GM13977 (cell line): ENCODE data around the gene IFNL3.

Experiments
- DNase-seq: peaks from one replicate; pipeline ENCODE4 v3.0.0; 2012; ENCODE audit warnings: low spot score
- in situ Hi-C: fragments of 300-500 bp; cut with MboI; formaldehyde crosslinking; loops from one replicate; pipeline ENCODE4 v1.12.0; 2022; ENCODE audit warnings: low sequenced_read_pairs, low pct_unique_long_range_greater_than_20kb, mixed read lengths, inconsistent platforms; ENCODE audit not compliant: unreplicated experiment
- TF ChIP-seq, protein P1 (sequence below): IDR thresholded peaks from 2 replicates; pipeline ENCODE4 v1.5.1; 2012; ENCODE audit warnings: mild to moderate bottlenecking, control low read depth; ENCODE audit not compliant: insufficient read depth; ENCODE audit errors: extremely low read depth, missing control alignments

IFNL3 gene

DNA sequence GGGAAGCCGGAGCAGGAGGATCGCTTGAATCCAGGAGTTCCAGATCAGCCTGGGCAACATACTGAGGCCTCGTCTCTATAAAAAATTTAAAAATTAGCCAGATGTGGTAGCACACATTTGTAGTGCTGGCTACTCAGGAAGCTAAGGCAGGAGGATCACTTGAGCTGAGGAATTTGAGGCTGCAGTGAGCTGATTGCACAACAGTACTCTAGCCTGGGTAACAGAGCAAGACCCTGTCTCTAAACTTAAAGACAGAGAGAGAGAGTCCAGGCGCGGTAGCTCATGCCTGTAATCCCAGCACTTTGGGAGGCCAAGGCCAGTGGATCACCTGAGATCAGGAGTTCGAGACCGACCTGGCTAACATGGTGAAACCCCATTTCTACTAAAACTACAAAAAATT, 4.4 kb downstream of the IFNL3 start:
- no peak for DNase-seq
- in situ Hi-C loops: no loop called here
- TF ChIP-seq, protein P1, sequence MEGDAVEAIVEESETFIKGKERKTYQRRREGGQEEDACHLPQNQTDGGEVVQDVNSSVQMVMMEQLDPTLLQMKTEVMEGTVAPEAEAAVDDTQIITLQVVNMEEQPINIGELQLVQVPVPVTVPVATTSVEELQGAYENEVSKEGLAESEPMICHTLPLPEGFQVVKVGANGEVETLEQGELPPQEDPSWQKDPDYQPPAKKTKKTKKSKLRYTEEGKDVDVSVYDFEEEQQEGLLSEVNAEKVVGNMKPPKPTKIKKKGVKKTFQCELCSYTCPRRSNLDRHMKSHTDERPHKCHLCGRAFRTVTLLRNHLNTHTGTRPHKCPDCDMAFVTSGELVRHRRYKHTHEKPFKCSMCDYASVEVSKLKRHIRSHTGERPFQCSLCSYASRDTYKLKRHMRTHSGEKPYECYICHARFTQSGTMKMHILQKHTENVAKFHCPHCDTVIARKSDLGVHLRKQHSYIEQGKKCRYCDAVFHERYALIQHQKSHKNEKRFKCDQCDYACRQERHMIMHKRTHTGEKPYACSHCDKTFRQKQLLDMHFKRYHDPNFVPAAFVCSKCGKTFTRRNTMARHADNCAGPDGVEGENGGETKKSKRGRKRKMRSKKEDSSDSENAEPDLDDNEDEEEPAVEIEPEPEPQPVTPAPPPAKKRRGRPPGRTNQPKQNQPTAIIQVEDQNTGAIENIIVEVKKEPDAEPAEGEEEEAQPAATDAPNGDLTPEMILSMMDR: no peak

DNA sequence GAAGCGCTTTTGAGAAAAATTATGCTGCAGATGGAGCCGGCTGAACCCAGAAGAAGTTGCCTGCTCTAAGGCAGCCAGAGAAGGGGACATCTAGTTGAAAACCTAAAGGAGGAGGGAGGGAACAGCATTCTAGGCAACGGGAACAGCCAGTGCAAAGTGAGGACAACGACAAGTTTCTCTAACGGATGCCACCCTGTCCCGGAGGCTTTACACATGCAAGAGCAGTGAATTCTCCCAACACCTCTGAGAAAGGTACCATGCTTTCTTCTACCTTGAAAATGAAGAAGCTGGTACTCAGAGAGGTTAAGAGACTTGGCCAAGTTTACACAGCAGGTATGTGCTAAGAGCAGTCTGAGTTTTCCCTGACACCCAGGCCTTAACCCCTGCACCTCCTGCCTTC, 5.9 kb downstream of the IFNL3 start:
- no peak for DNase-seq
- TF ChIP-seq, protein P1: no peak
- in situ Hi-C loops: no loop called here

DNA sequence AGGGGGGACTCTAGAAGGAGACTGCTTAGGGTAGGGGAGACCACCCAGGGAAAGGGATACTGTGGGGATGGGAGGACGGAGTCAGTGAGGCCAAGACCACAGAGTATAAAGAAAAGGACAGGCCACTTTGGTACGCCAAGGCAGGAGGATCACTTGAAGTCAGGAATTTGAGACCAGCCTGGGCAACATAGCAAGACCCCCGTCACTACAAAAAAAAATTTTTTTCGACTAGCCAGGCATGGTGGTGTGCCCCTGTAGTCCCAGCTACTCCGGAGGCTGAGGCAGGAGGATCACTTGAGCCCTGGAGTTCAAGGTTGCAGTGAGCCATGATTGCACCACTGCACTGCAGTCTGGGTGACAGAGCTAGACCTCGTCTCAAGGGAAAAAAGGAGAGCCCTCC, 6.6 kb downstream of the IFNL3 start:
- no peak for DNase-seq
- TF ChIP-seq, protein P1: no peak
- in situ Hi-C loops: no loop called here

DNA sequence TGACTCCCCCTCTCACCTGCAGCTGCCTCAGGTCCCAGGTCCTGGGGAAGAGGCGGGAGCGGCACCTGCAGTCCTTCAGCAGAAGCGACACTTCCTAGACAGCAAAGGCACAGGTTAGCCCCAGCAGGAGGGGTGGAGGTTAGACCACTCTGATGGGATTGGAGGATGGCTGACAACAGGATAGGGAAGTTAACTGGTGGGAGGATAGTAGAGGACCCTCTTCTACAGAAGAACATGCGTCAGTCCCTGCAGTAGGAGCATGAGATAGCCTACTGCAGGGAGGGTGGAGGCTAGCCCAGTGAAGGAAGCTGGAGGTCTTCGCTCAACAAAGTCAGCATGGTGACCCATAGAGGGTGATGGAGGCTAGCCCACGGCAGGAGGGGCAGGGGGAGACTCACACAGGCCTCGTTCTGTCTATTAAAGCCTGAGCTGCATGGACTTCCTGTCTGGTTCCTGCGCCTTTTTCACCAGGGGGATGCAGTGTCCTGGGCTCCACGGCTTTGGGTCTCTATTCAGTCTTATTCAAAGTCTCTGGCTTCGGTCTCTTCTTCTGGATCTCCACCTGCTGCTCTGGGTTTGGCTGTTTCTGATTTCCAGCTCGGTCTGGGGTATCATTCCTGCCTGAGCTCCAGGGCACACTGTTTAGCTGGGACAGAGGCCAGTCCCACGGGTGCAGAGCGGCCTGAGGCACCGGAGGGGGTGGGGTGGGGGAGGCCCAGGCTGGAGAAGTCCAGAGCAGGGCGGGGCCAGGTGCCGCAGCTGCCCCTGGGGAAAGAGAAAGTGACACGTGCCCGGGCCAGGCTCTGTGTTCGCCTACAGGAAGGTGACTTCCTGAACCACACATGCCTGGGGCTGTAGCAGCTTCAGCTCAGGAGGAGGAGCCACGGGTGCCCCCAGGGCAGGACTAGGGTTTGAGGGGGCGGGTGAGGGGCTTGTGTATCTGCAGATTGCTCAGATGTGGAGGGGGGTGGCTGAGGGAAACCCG, 7.3 kb downstream of the IFNL3 start:
- DNase-seq: peak; percentile 68
- TF ChIP-seq, protein P1: no peak
- in situ Hi-C loops: no loop called here

DNA sequence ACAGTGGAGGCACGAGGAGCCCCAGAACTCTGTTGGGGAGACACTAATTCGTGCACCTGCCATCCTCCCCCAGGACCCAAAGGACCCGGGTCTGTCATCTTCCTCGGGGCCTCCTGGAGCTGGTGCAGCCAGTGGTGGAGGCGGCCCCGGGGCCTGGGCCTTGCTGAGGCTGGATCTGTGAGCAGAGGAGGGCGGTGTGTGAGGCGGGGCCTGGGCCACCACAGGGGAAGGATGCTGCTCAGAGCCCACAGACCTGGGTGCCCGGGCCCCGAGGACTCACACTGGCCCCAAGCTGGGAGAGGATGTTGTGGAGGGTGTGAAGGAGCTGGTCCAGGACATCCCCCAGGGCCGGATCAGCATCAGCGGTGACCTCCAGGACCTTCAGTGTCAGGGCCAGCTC, 8.3 kb downstream of the IFNL3 start:
- in situ Hi-C loops: no loop called here
- no peak for DNase-seq

DNA sequence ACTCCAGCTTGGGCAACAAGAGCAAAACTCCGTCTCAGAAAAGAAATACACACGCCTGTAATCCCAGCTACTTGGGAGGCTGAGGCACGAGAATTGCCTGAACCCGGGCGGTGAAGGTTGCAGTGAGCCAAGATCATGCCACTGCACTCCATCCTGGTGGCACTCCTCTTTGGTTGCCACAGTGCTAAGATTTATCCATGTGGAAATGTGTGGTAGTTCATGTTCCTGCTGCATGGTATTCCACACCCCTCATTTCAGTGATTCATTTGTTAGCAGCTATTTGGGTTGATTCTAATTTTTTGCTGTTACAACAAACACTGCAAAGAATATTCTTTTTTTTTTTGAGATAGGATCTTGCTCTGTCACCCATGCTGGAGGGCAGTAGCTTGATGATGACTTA, 12.1 kb downstream of the IFNL3 start:
- no peak for DNase-seq
- in situ Hi-C loops: no loop called here
- TF ChIP-seq, protein P1: no peak

More for the DNA sequence above, 8.3 kb downstream of the IFNL3 start:
- TF ChIP-seq, protein P1: no peak
